GM19193 (cell line): ENCODE results near the gene SEMA3C.

Experiments
- POLR2A ChIP-seq: IDR thresholded peaks from 4 replicates; pipeline ENCODE4 v1.6.1; 2011; ENCODE audit not compliant: insufficient read depth, insufficient read length; ENCODE audit errors: extremely low read depth

The SEMA3C gene

DNA sequence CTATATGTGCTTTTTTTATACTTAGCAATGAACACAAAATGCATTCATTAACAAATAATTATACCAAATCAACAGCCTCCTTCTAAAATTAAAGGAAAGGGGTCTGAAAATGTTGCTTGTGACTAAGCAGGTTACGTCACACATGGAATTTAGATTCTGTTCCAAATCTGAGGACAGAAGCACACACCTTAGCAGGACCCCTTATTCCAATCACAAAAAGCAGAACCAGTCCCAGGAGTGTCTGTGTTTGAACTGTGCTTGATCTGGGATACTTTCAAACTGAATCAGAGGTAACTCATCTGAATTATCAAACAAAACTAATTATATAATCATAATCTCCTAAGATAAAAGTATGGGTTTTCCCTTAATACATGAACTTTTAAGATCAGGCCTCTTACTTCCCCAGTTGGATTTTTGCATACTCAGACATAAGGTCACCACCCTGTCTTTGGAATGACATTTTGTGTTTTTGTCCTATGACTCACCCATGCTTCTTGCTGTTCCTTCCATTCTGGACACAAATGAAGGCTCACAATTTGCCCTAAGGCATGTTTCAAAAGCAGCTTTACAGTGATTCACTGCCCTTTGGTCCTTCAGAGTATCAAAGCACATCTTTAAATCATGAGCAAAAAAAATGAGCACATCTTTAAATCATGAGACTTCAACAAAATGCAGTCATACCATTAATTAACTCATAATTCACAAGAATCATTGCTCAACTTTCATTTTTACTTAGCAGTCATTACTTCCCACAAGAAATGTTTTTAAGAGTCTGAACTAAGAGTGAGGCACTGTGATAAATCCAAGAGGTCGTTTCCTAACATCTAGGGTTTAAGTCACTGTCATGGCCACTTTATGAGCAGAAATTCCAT, 35.5 kb downstream of the SEMA3C start:
- no peak for TF ChIP-seq POLR2A

- no peak for TF ChIP-seq POLR2A
Observed at GRCh38 chr7:80882213-80882801, 36.5 kb downstream of the SEMA3C start.

DNA sequence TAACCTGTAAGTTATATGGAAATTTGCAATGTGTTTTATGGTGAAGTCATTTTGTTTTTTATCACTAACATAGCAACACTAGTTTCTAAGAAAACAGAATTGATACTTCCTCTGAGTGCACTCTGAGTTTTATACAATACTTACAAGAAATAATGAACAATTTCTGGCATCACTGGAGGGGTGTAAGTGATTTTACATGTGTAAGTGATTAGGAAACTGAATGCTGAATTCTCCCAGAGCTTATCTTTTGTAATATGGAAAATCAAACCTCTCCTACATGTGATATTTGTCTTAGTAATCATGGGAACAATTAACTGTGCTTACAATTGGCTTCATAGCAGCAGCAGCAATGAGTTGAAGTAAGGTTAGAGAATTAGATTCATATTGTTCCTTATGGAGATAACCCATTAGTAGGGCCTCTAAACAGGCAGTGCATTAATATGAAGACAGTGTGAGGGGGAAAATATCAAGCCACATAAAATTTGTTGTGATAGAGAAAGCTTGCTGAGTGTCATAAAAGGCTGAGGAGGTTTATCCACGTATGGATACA, 37.4 kb downstream of the SEMA3C start:
- no peak for TF ChIP-seq POLR2A

DNA sequence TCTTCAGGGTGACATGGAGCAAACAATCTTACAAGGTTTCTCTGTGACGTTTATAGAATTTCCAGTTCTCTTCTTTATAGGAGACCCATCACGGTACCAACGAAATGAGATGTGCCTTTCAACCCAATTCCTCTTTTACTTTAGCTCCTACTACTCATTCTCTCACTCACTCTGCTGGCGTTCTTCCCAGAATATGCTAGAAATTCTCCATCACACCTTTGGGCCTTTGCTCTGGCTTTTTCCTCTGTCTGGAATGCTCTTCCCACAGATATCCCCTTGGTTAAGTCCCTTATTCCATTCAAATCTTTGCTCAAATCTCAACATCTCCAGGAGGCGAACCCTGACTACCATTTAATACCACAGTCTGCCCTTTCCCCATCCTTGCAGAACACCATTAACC, 39.0 kb downstream of the SEMA3C start:
- TF ChIP-seq POLR2A, result no peak

- TF ChIP-seq POLR2A, result no peak
Observed at GRCh38 chr7:80876894-80877414, 41.9 kb downstream of the SEMA3C start.

- no peak for TF ChIP-seq POLR2A
Observed at GRCh38 chr7:80875537-80876120, 43.2 kb downstream of the SEMA3C start.

DNA sequence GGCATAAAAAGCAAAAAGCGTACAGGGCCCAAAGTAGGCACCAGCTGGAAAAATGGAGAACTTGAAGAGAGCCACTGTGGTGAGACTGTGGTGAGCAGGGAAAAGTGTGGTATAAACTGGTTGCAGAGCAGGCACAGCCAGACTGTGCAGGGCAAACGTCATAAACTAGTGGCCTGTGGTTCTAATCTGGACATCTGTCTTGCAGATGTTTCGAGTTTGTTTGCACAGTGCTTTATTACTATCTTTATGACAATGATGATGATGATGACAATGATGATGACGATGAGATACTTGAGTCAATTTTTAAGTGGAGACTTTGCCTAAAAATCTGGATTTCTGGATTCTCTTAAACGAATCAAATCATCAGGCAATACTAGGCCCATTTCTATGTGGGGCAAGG, 45.7 kb downstream of the SEMA3C start:
- TF ChIP-seq POLR2A, result no peak

DNA sequence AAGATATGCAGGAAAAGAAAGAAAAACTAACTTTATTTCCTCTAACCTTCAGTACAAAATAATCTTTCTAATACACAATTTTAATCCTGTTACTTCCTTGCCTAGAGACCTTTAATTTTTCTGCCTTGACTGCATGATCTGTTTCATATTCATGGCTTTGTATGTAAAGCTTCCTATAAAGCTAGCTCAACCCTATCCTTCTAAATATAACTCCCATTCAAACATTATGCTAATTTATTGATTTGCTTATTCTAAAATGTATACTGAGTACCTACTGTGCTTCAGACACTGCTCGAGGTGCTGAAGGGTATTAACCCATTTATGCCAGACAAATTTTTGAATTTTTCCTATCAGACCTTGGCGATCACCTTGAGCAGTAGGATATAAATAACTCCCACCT, 47.6 kb downstream of the SEMA3C start:
- TF ChIP-seq POLR2A, result no peak

DNA sequence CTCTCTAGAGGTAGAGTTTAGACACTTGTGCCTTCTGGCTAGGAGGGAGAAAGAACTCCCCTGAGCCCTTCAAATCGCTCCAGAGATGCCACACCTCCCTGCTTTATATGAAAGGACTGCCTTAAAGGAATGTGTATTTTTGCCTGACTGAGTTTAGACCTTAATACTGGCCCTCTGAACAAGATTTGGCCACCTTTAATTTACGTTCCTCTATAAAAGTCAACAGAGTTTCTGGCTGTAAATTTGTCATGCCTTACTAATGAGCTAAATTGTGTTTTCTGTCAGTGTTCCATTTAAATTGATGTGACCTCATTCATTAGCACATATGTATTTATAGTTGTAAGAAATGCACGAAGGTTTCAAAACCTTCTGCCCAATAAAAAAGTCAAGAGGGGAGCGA, 48.0 kb downstream of the SEMA3C start:
- TF ChIP-seq POLR2A, result no peak

- no peak for TF ChIP-seq POLR2A
Observed at GRCh38 chr7:80869821-80870751, 48.8 kb downstream of the SEMA3C start.

GRCh38 chr7:80869106-80869784, 49.6 kb downstream of the SEMA3C start:
- no peak for TF ChIP-seq POLR2A

DNA sequence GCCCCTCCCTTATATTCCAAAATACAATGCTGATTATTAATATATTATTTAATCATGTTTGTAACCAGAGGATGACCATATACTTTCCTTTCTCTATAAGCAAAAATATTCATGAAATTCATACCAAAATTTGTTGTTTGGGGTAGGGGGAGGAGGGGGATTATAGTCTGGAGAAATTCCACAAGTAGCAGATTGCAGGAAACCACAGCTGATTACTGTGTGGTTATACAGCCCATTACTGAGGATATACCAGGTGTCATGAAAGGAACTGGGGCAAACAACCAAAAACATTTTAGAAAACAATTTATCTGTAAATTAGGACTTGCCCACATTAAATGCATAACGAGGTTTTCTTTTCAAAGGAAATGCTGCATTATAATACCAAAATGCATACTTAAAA, 50.3 kb downstream of the SEMA3C start:
- no peak for TF ChIP-seq POLR2A

DNA sequence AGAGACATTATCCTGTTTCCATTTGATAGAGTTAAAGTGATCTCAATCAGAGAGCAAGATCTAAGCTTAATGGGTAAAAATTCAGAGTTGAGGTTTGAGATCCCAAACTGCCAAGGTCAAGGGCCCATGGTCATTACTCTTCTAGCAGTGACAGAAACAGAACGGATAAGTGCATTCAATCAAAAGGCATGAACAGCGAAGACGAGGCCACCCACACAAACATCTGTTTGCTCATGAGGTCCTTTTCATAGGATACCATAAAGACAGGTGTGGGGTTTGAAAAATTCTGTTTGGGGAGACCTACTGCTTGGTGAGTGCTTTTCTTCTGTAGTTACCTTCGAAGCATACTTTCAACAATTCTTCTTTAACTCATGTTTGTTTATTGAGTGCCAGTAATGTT, 58.3 kb downstream of the SEMA3C start:
- no peak for TF ChIP-seq POLR2A
